ENCODE results near the gene RABGEF1.
"Not testable (repeated sequence)": the region's sequence is repeated elsewhere in the genome, so short reads cannot be mapped to it uniquely, and the experiment has no call there.

DNA sequence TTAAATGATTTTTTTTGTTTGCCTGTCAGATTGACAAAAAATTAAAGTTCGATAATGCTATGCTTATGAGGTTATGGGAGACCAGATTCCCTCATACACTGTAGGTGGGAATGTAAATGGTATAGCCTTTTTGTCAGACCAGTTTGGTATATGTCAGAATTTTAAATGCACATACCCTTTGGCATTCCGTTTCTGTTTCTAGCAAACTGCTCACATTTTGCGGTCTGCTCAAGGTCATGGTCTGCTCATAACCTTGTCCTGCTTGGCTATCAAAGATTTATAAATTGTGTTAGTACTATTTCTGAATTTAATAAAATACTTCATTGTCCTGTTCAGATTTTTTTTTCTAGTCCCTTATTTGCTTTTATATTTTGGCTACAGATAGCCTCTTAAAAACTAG lies 15.7 kb downstream of the RABGEF1 start:
- not testable (repeated sequence) for TF ChIP-seq NR1H2 (CRISPR knock-in tag; IDR thresholded peaks at IDR 0.05); AFF4 (CRISPR knock-in tag; IDR thresholded peaks at IDR 0.05); ZBTB33 (CRISPR knock-in tag; IDR thresholded peaks at IDR 0.05); EP300 (IDR thresholded peaks at IDR 0.05; ENCODE audit: low read length); FOXO4 (CRISPR knock-in tag; IDR thresholded peaks at IDR 0.05); RAD51 (IDR thresholded peaks at IDR 0.05; ENCODE audit: borderline replicate concordance, low read depth); HDAC2 (IDR thresholded peaks at IDR 0.05); ZNF57 (CRISPR knock-in tag; IDR thresholded peaks at IDR 0.05); HNRNPLL (IDR thresholded peaks at IDR 0.05; ENCODE audit: low read depth, low read length, poor library complexity, severe bottlenecking); SMC3 (conservative IDR thresholded peaks at IDR 0.05; ENCODE audit: insufficient read depth, low read depth, low read length); MLLT1 (IDR thresholded peaks at IDR 0.05); KHSRP (IDR thresholded peaks at IDR 0.05); NFYB (IDR thresholded peaks at IDR 0.05; ENCODE audit: extremely low read depth, insufficient read length); POLR2AphosphoS5 (IDR thresholded peaks at IDR 0.05; ENCODE audit: control insufficient read depth, insufficient read depth, low read depth, low read length)
